ENCODE results near the gene PAPSS1.

- TF ChIP-seq, protein P1, sequence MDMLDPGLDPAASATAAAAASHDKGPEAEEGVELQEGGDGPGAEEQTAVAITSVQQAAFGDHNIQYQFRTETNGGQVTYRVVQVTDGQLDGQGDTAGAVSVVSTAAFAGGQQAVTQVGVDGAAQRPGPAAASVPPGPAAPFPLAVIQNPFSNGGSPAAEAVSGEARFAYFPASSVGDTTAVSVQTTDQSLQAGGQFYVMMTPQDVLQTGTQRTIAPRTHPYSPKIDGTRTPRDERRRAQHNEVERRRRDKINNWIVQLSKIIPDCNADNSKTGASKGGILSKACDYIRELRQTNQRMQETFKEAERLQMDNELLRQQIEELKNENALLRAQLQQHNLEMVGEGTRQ (IDR thresholded peaks at IDR 0.05), result no peak
- TF ChIP-seq, protein P2, sequence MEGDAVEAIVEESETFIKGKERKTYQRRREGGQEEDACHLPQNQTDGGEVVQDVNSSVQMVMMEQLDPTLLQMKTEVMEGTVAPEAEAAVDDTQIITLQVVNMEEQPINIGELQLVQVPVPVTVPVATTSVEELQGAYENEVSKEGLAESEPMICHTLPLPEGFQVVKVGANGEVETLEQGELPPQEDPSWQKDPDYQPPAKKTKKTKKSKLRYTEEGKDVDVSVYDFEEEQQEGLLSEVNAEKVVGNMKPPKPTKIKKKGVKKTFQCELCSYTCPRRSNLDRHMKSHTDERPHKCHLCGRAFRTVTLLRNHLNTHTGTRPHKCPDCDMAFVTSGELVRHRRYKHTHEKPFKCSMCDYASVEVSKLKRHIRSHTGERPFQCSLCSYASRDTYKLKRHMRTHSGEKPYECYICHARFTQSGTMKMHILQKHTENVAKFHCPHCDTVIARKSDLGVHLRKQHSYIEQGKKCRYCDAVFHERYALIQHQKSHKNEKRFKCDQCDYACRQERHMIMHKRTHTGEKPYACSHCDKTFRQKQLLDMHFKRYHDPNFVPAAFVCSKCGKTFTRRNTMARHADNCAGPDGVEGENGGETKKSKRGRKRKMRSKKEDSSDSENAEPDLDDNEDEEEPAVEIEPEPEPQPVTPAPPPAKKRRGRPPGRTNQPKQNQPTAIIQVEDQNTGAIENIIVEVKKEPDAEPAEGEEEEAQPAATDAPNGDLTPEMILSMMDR (IDR thresholded peaks at IDR 0.05), result no peak
These were observed 89.8 kb downstream of the PAPSS1 start for GRCh38 chr4:107630185-107630705.

Data from A549 (cell line).